ENCODE measurements around the gene PLXNA4. TPM values are rescaled to one million over a fixed set of nuclear protein-coding genes. Genes with fewer than 3 reads are reported as not detected.
A peak's percentile ranks its signal among the peaks of the same experiment; 100 is the strongest.

PLXNA4 gene
- total RNA-seq, 1 donor from 2014 or later: 13.6 TPM

DNA sequence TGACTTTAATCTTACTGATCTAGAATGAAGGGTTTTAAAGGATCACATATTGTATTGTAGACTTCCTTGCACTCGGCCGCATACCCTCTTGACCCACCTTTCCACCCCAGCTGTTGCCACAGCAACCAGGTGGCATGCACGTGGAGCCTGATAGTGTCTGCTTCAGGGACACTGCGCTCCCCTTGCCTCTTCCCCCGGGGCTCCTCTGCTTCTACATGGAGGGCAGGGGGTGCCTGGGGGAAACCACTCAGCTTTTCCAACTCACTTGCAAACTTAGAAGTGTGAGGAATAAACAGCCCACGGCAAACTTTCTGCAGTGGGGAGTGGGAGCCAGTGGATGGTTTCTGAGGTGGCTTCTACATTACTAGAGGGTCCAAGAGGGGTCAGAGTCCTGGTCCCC is 458.6 kb downstream of the PLXNA4 start:
- no peaks in the 10 kb centered on the region for H3K36me3 Mint-ChIP-seq
- no peak overlapping the region for H3K4me3 Mint-ChIP-seq
- H3K4me1 Mint-ChIP-seq (ENCODE audit: unreplicated experiment): peaks cover 10% of the 10 kb centered on the region
- H3K9me3 Mint-ChIP-seq: no peaks in the 10 kb centered on the region
- DNase-seq (ENCODE audit: extremely low spot score, unreplicated experiment): no peak
- H3K27me3 Mint-ChIP-seq: peaks cover 4% of the 10 kb centered on the region
- H3K27ac Mint-ChIP-seq: no peak overlapping the region
- TF ChIP-seq, protein P1, sequence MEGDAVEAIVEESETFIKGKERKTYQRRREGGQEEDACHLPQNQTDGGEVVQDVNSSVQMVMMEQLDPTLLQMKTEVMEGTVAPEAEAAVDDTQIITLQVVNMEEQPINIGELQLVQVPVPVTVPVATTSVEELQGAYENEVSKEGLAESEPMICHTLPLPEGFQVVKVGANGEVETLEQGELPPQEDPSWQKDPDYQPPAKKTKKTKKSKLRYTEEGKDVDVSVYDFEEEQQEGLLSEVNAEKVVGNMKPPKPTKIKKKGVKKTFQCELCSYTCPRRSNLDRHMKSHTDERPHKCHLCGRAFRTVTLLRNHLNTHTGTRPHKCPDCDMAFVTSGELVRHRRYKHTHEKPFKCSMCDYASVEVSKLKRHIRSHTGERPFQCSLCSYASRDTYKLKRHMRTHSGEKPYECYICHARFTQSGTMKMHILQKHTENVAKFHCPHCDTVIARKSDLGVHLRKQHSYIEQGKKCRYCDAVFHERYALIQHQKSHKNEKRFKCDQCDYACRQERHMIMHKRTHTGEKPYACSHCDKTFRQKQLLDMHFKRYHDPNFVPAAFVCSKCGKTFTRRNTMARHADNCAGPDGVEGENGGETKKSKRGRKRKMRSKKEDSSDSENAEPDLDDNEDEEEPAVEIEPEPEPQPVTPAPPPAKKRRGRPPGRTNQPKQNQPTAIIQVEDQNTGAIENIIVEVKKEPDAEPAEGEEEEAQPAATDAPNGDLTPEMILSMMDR (conservative IDR thresholded peaks at IDR 0.05): no peak

DNA sequence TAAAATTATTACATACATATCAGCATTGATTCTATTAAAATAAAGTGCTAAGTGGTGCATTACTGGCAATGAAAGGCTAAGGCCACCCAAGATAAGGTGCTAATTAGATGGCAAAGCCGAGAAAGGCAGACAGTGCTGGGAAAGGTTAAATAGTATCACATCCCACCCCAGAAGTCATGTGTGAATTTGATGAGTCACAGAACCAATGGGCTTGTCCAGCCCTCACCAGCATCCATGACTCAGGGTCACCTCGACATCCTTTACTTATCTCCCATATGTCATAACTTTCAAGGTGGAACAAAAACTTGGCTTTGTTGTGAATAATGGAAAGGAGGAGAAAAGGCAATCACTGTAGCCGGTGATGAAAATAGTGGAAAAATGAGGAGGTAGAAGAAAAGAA is 459.1 kb downstream of the PLXNA4 start:
- DNase-seq (ENCODE audit: extremely low spot score, unreplicated experiment): no peak
- no peaks in the 10 kb centered on the region for H3K9me3 Mint-ChIP-seq
- no peaks in the 10 kb centered on the region for H3K36me3 Mint-ChIP-seq
- peaks cover 15% of the 10 kb centered on the region for H3K4me1 Mint-ChIP-seq (ENCODE audit: unreplicated experiment)
- peaks cover 4% of the 10 kb centered on the region for H3K27me3 Mint-ChIP-seq
- no peak overlapping the region for H3K27ac Mint-ChIP-seq
- no peak overlapping the region for H3K4me3 Mint-ChIP-seq
- TF ChIP-seq, protein P1 (conservative IDR thresholded peaks at IDR 0.05): no peak

DNA sequence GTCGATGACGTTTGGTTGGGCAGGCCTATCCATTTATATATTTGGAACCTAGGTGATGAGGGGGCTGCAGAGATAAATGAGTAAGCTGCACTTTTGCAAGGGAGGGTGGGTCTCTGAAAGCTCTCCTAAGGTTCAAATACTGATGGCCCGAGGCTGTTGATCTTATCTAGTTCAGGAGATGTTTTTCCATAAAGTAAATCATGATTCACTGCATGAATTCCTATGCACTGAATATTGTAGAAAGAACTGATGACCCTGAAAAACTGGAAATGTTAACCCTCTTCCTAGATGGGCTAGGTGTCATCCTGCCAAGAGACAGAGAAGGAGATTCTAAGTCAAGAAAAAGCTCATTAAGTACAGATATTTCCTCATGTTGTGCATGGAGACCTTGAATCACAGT is 459.9 kb downstream of the PLXNA4 start:
- TF ChIP-seq, protein P1 (conservative IDR thresholded peaks at IDR 0.05): no peak
- Mint-ChIP-seq H3K9me3 (no peaks in the 10 kb centered on the region), H3K27ac (peak overlapping the region; percentile 29), H3K4me3 (no peak overlapping the region), H3K4me1 (ENCODE audit: unreplicated experiment) (peaks cover 16% of the 10 kb centered on the region), H3K36me3 (no peaks in the 10 kb centered on the region), H3K27me3 (peaks cover 4% of the 10 kb centered on the region)
- DNase-seq (ENCODE audit: extremely low spot score, unreplicated experiment): no peak

DNA sequence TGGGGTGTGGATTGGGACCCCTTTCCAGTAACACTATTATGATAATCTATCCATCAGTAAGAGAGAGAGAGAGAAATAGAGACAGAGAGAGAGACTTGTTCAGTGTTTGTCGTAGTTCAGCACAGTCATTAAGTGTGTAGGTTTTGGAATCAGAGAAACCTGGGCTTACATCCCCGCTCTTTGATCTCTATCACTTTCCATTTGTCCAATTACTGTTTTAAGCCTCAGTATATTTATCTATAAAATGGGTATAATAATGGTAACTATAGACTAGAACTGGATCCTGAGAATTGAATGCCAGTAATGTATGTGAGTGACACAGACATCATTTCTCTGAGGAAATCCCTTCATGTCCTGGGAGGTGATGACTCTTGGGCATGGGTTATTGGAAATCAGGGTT is 460.5 kb downstream of the PLXNA4 start:
- H3K4me1 Mint-ChIP-seq (ENCODE audit: unreplicated experiment): peaks cover 16% of the 10 kb centered on the region
- H3K9me3 Mint-ChIP-seq: no peaks in the 10 kb centered on the region
- H3K27me3 Mint-ChIP-seq: peaks cover 4% of the 10 kb centered on the region
- no peaks in the 10 kb centered on the region for H3K36me3 Mint-ChIP-seq
- DNase-seq (ENCODE audit: extremely low spot score, unreplicated experiment): no peak
- H3K27ac Mint-ChIP-seq: no peak overlapping the region
- TF ChIP-seq, protein P1 (conservative IDR thresholded peaks at IDR 0.05): no peak
- H3K4me3 Mint-ChIP-seq: no peak overlapping the region

DNA sequence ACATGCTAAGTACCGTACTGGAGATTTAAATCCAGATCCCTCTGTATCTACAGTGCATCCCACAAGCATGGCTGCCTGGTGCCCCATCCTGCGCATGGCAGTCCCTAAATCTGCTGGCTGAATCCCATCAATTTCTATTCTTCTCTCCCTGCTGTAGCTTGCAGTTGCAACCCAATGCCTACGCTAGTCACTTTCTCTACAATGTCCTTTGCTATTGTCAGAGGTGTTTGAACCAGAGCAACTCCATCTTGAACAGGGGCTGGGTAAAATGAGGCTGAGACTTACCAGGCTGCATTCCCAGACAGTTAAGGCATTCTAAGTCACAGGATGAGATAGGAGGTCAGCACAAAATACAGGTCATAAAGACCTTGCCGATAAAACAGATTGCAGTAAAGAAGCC is 461.2 kb downstream of the PLXNA4 start:
- H3K4me3 Mint-ChIP-seq: no peak overlapping the region
- H3K27ac Mint-ChIP-seq: no peak overlapping the region
- H3K4me1 Mint-ChIP-seq (ENCODE audit: unreplicated experiment): peaks cover 16% of the 10 kb centered on the region
- no peak for DNase-seq (ENCODE audit: extremely low spot score, unreplicated experiment)
- H3K36me3 Mint-ChIP-seq: no peaks in the 10 kb centered on the region
- TF ChIP-seq, protein P1 (conservative IDR thresholded peaks at IDR 0.05): no peak
- H3K27me3 Mint-ChIP-seq: peaks cover 4% of the 10 kb centered on the region
- no peaks in the 10 kb centered on the region for H3K9me3 Mint-ChIP-seq

DNA sequence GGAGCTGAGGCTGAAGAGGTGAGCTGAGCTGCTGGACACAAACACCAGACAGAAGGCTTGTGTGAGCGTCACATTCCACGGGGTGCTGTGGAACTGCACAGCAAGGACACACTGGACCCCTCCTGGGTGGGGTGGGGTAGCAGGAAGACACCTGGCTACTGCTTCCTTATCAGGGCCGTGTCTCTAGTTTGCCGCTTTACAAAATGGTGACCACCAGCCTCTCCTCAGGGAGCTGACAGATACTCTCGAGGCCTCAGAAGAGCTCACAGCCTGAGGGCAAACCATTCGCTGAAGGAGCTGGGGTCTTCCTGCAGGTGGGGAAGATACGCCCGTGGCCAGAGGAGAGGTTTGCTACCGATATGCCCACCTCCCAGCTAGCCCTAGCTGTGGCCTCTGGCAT is 461.9 kb downstream of the PLXNA4 start:
- Mint-ChIP-seq H3K36me3 (no peaks in the 10 kb centered on the region), H3K4me1 (ENCODE audit: unreplicated experiment) (peaks cover 16% of the 10 kb centered on the region), H3K27ac (no peak overlapping the region), H3K27me3 (peaks cover 4% of the 10 kb centered on the region), H3K4me3 (no peak overlapping the region), H3K9me3 (no peaks in the 10 kb centered on the region)
- TF ChIP-seq, protein P1 (conservative IDR thresholded peaks at IDR 0.05): no peak
- no peak for DNase-seq (ENCODE audit: extremely low spot score, unreplicated experiment)

Measured in type B pancreatic cell (in vitro differentiated cells).